Measurements from ENCODE around the gene TMCO1. TPM values are rescaled to one million over a fixed set of nuclear protein-coding genes. Genes with fewer than 3 reads are reported as not detected.

TMCO1 gene
- total and polyA plus RNA-seq, 2 experiments from 2014 or later = 134 to 205 TPM

GRCh38 chr1:165742194-165742593, 26.5 kb downstream of the TMCO1 start:
- WGBS (ENCODE audit: low lambda C conversion rate, missing lambda C conversion rate) = 94% methylated on average over 8 of the region's 8 CpGs
- no peak for DNase-seq (ENCODE audit: low spot score)
- Histone ChIP-seq H3K9me2 (replicated peaks; ENCODE audit: insufficient read depth) (peaks cover 3% of the 10 kb centered on the region), H3K9me3 (ENCODE audit: low read depth) (no peaks in the 10 kb centered on the region), H3K27me3 (no peaks in the 10 kb centered on the region), H4K20me1 (ENCODE audit: insufficient read depth, poor library complexity, severe bottlenecking) (no peaks in the 10 kb centered on the region), H2AFZ (no peak overlapping the region), H3K4me2 (no peak overlapping the region), H3K27ac (no peak overlapping the region), H3K4me3 (no peak overlapping the region), H3K79me2 (no peaks in the 10 kb centered on the region), H3K36me3 (replicated peaks; ENCODE audit: insufficient read depth, low read depth) (peaks cover 7% of the 10 kb centered on the region), H3K4me1 (ENCODE audit: insufficient read depth) (no peaks in the 10 kb centered on the region)
- TF ChIP-seq CTCF (IDR thresholded peaks at IDR 0.05; ENCODE audit: poor library complexity) (no peak), EZH2phosphoT487 (IDR thresholded peaks at IDR 0.05; ENCODE audit: low read depth, severe bottlenecking, unreplicated experiment) (no peak), EZH2 (IDR thresholded peaks at IDR 0.05; ENCODE audit: borderline replicate concordance) (no peak)

- TF ChIP-seq CTCF (IDR thresholded peaks at IDR 0.05; ENCODE audit: poor library complexity) (no peak), EZH2 (IDR thresholded peaks at IDR 0.05; ENCODE audit: borderline replicate concordance) (no peak), EZH2phosphoT487 (IDR thresholded peaks at IDR 0.05; ENCODE audit: low read depth, severe bottlenecking, unreplicated experiment) (no peak)
- no peak overlapping the region for H3K4me2 ChIP-seq
- no peak overlapping the region for H2AFZ ChIP-seq
- H3K9me3 ChIP-seq (ENCODE audit: low read depth) = no peaks in the 10 kb centered on the region
- H3K4me3 ChIP-seq = no peak overlapping the region
- no peaks in the 10 kb centered on the region for H4K20me1 ChIP-seq (ENCODE audit: insufficient read depth, poor library complexity, severe bottlenecking)
- no peaks in the 10 kb centered on the region for H3K79me2 ChIP-seq
- no peak overlapping the region for H3K27ac ChIP-seq
- H3K36me3 ChIP-seq (replicated peaks; ENCODE audit: insufficient read depth, low read depth) = peaks cover 7% of the 10 kb centered on the region
- no peaks in the 10 kb centered on the region for H3K9me2 ChIP-seq (replicated peaks; ENCODE audit: insufficient read depth)
- WGBS (ENCODE audit: low lambda C conversion rate, missing lambda C conversion rate) = 100% methylated on average over 1 of the region's 1 CpG
- H3K27me3 ChIP-seq = no peaks in the 10 kb centered on the region
- no peak for DNase-seq (ENCODE audit: low spot score)
- no peaks in the 10 kb centered on the region for H3K4me1 ChIP-seq (ENCODE audit: insufficient read depth)
These were observed 29.9 kb downstream of the TMCO1 start for GRCh38 chr1:165738794-165739193.

- TF ChIP-seq CTCF (IDR thresholded peaks at IDR 0.05; ENCODE audit: poor library complexity) = no peak
- TF ChIP-seq EZH2phosphoT487 (IDR thresholded peaks at IDR 0.05; ENCODE audit: low read depth, severe bottlenecking, unreplicated experiment) = no peak
These were observed 31.5 kb downstream of the TMCO1 start for GRCh38 chr1:165737196-165737595.

GRCh38 chr1:165734906-165735305, 33.8 kb downstream of the TMCO1 start:
- no peaks in the 10 kb centered on the region for H3K9me3 ChIP-seq (ENCODE audit: low read depth)
- H3K4me1 ChIP-seq (ENCODE audit: insufficient read depth) = no peaks in the 10 kb centered on the region
- no peaks in the 10 kb centered on the region for H4K20me1 ChIP-seq (ENCODE audit: insufficient read depth, poor library complexity, severe bottlenecking)
- H2AFZ ChIP-seq = no peak overlapping the region
- no peaks in the 10 kb centered on the region for H3K79me2 ChIP-seq
- no peak overlapping the region for H3K4me2 ChIP-seq
- no peaks in the 10 kb centered on the region for H3K27me3 ChIP-seq
- no peak for DNase-seq (ENCODE audit: low spot score)
- no peak overlapping the region for H3K4me3 ChIP-seq
- TF ChIP-seq EZH2phosphoT487 (IDR thresholded peaks at IDR 0.05; ENCODE audit: low read depth, severe bottlenecking, unreplicated experiment) (no peak), EZH2 (IDR thresholded peaks at IDR 0.05; ENCODE audit: borderline replicate concordance) (no peak), CTCF (IDR thresholded peaks at IDR 0.05; ENCODE audit: poor library complexity) (no peak)
- 87% methylated on average over 3 of the region's 3 CpGs for WGBS (ENCODE audit: low lambda C conversion rate, missing lambda C conversion rate)
- H3K36me3 ChIP-seq (replicated peaks; ENCODE audit: insufficient read depth, low read depth) = no peaks in the 10 kb centered on the region
- H3K9me2 ChIP-seq (replicated peaks; ENCODE audit: insufficient read depth) = no peaks in the 10 kb centered on the region
- H3K27ac ChIP-seq = no peak overlapping the region

More at GRCh38 chr1:165737196-165737595, 31.5 kb downstream of the TMCO1 start:
- Histone ChIP-seq H3K9me2 (replicated peaks; ENCODE audit: insufficient read depth) (no peaks in the 10 kb centered on the region), H3K36me3 (replicated peaks; ENCODE audit: insufficient read depth, low read depth) (peaks cover 7% of the 10 kb centered on the region), H3K27ac (no peak overlapping the region), H3K4me3 (no peak overlapping the region), H3K4me2 (no peak overlapping the region), H3K27me3 (no peaks in the 10 kb centered on the region), H3K4me1 (ENCODE audit: insufficient read depth) (no peaks in the 10 kb centered on the region), H2AFZ (no peak overlapping the region), H3K79me2 (no peaks in the 10 kb centered on the region), H3K9me3 (ENCODE audit: low read depth) (no peaks in the 10 kb centered on the region), H4K20me1 (ENCODE audit: insufficient read depth, poor library complexity, severe bottlenecking) (no peaks in the 10 kb centered on the region)
- DNase-seq (ENCODE audit: low spot score) = no peak

Measured in hepatocyte (in vitro differentiated cells).